GM18511 (cell line): ENCODE data around the gene ILDR2.

ENCODE experiments used
- ATAC-seq: cut with Tn5 transposase; IDR thresholded peaks from one replicate; pipeline ENCODE4 v1.9.1; 2021; ENCODE audit warnings: mild to moderate bottlenecking, moderate library complexity; ENCODE audit not compliant: unreplicated experiment

Gene ILDR2

GRCh38 chr1:166975361-166976129 is at the start of gene ILDR2:
Gene ILDR2 (minus strand): TSS chr1:166975540. CDS start chr1:166975268, 272 bp downstream.
- ATAC-seq, result peak; percentile 71

DNA sequence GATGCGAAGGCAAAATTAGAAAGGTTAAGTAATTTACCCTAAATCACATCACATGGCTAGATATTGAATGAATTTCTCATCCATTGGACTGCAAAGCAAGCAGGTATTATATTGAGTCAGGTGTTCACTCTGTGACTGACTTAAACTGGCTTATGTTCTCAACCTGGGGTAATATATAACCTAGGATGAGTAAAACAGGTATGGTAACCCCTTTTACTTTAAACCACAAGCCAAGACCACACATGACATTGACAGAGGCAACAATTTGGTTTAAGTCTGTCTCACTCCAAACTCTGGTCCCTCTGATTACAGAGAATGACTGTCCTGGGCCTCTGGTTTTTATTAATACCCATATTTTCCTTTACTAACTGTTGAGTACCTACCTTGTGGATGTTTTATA is 47.0 kb upstream of the ILDR2 start:
- ATAC-seq, result peak; percentile 94

- no peak for ATAC-seq
Observed at GRCh38 chr1:167016100-167016750, 40.9 kb upstream of the ILDR2 start.

DNA sequence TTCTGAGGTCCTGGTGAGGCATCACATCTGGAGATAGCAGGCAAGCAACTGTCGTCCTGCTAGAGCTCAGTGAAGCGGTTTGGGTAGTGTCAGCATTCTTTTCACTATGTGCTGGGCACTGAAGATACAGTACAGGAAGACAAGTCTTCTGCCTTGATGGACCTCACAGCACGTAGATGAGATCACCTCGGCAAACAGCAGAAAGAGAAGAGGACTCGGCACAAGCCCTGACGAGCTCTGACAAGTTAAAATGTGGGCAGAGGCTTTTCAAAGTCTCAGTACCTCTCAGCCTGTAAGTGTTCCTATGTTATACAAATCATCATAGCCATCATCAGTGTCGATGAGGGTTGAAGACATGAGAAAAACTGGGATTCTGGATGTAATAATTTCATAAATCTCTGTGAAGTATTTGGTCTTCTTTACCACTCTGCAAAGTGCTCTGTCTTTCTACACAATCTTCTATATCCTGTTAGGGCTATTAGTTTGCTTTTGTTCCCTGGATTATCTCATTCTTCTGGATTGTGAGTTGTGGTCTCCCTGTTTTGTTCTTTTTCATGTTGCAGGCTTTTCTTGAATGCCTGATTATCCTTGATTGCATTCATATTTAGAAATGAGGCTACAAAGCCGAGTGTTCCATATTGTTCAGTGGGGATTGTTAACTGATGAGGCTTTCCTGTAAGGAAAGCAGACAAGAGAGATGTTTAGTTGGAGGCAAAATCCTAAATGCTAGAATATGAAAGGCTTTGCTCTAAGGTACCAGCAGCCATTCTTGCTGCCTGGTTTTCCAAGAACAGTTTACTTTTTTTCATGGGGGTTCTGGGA is 38.0 kb upstream of the ILDR2 start:
- no peak for ATAC-seq

GRCh38 chr1:167012570-167012969 is 37.2 kb upstream of the ILDR2 start:
- ATAC-seq, result no peak

DNA sequence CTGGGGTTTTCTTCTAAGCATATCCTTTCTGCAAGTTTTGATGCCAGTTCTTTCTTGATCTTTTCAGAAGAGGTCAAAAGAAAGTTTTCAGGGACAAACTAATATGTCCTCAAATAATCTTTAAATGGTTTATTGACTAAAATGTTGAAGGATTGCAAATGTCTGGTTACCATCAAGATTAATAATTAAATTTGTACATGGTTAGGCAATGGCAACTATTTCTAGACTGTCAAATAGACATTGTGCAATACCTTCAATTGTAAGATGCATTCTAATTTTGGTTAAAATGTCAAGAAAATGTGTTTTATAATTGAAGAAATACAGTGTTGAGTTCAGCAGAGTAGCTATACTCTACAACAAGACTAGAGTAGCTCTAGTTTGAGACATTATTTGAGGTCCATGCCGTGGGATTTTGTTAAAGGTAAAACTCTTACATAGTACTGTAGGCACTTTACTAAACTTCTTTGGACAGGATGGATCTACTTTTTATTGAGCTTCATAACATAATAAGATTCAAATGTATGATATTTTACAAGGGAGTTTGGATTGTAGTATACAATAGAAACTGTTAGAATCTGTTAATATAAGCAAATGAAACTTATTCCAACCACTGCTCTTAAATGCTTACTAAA is 36.3 kb upstream of the ILDR2 start:
- ATAC-seq, result no peak

DNA sequence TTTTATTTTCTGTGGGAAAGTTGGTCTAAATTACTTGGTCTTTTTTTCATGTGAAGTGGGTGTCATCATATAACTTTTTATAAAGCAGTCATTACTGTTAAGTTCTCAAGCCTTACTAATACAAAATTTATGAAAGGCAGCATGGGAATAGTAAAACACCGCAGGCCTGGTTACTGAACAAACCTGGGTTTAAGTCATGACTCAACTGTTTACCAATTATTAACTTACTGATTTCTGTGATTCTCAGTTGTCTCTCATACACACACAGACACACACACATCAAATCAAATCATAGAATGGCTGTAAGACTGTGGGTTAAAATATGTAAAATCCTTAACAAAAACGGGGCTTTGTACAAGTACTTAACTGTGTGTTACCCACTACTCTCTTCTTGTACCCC is 28.4 kb upstream of the ILDR2 start:
- no peak for ATAC-seq

DNA sequence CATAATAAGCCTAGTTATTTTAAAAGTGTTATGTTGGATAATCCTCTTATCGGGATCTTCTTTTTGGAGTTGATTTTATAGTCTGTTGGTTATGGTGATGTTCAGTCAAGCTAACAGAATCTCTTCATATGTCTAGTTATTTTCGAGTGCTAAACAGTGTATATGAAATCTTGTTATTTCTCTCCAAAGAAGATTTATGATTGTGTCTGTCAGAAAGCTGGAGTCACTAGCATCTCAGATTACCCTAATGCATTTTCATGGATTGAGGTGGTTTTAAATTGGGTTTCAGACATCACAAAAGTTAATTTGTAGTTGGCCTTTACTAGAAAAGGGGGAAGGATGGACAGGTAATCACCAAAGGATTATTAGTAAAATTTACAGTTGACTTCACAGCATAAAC is 27.0 kb upstream of the ILDR2 start:
- no peak for ATAC-seq

GRCh38 chr1:167000546-167000945 is 25.2 kb upstream of the ILDR2 start:
- no peak for ATAC-seq

GRCh38 chr1:166999500-167000055 is 24.2 kb upstream of the ILDR2 start:
- ATAC-seq, result peak; percentile 48

DNA sequence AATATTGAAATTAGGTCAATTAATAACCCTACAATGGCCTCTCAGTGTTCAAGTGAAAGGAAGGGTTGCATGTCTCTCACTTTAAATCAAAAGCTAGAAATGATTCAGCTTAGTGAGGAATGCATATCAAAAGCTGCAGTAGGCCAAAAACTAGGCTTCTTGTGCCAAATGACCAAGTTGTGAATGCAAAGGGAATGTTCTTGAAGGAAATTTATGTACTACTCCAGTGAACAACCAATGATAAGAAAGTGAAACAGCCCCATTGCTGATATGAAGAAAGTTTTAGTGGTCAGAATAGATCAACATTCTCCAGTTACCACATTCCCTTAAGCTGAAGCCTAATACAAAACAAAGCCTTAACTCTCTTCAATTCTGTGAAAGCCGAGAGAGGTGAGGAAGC is 23.7 kb upstream of the ILDR2 start:
- ATAC-seq, result peak; percentile 28

GRCh38 chr1:166988974-166989515 is 13.7 kb upstream of the ILDR2 start, which contains the start of gene MAEL:
Gene MAEL (plus strand): TSS chr1:166989280. CDS start chr1:166989353, 73 bp downstream.
- ATAC-seq, result no peak

DNA sequence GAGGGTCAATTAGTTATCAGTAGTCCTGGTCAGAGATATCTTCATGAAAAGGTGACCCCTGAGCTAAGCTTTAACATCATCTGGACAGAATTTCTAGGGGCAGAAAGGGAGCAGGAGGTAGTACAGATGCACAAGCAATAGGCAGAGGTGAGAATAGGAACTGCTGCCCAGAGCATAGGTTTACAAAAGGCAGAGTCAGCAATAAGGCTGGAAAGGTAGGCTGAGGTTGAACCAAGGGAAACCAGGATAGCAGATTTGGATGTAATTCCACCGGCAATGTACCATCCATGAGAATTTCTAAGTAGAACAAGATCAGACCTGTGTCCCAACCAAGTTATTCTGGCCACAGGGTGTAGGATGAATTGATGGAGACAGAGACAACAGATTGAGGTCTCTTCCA is 6.2 kb upstream of the ILDR2 start:
- no peak for ATAC-seq

DNA sequence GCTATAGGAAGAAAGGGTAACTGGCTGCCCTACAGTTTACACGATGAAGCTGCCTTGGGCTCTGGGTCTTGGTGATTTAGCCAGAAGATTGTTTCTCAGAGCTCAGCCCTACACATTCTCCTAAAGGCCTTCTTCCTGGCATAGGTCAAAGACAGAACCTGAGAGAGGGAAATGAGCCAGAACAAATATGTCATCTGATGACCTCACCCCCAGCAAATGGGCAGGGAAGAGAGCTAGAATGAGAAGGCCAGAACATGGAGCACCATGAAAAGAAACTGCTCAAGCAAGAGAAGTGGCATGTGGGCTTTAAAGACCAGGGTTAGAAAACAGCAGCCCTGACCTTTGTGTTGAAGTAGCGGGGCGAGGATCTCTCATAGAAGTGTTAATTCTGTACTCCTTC is 5.5 kb upstream of the ILDR2 start:
- no peak for ATAC-seq

GRCh38 chr1:166980383-166980782 is 5.0 kb upstream of the ILDR2 start:
- ATAC-seq, result no peak

GRCh38 chr1:166978821-166979220 is 3.5 kb upstream of the ILDR2 start:
- peak; percentile 48 for ATAC-seq

GRCh38 chr1:166977951-166978350 is 2.6 kb upstream of the ILDR2 start:
- ATAC-seq, result no peak

DNA sequence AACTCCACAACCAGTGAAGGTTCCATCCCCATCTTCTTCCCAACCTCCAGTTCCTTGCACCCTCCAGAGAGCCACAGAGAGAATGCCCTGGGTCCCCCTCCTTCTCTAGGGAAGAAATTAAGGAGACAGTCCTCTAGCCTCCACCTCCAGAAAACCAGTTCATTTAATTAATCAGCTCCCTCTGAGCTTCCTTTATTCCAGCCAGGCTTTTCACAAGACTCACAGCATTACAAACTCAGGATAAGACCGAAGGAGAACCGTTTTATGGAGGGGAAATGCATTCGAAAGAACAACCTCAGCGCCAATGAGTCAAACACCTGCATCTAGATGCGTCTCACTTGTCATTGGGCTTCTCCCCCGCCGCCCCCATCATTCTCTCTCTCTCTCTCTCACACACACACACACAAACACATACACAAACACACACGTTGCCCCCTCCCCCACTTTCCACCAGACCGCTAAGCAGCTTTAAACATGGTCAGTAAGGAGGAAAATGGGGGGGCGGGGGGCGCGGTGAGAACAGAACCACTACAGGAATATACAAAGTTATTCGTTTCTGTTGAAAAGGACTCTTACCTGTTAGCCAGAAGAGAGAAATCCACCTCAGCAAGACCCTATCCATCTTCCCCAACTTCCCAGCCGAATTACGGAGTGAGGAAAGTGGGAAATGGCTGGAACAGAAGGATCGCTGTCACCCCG is 544 bp downstream of the ILDR2 start:
- peak; percentile 29 for ATAC-seq

- no peak for ATAC-seq
Observed at GRCh38 chr1:166972826-166973225, 2.5 kb downstream of the ILDR2 start.

GRCh38 chr1:166972193-166972592 is 3.1 kb downstream of the ILDR2 start:
- ATAC-seq, result no peak
